H9 (cell line): Measurements from ENCODE around the gene IMPACT. TPM values are rescaled to one million over a fixed set of nuclear protein-coding genes. Genes with fewer than 3 reads are reported as not detected.

Experiments used
- DNase-seq: peaks from one replicate; pipeline ENCODE4 v3.0.0-alpha.2; 2017
- H2AFZ ChIP-seq: one replicate; pipeline ENCODE4 v1.6.1; 2013; ENCODE audit warnings: mild to moderate bottlenecking, low read length, control low read depth, moderate library complexity
- H2AK5ac ChIP-seq: 2 replicates; pipeline ENCODE4 v1.6.1; 2013; ENCODE audit warnings: low read length, control low read depth, mixed read lengths; ENCODE audit not compliant: insufficient read length
- H2BK120ac ChIP-seq: one replicate; pipeline ENCODE4 v1.6.1; 2013; ENCODE audit warnings: low read depth, mild to moderate bottlenecking, low read length, control low read depth, inconsistent platforms; ENCODE audit not compliant: poor library complexity, severe bottlenecking
- H2BK12ac ChIP-seq: 2 replicates; pipeline ENCODE4 v1.6.1; 2013; ENCODE audit warnings: low read length, control low read depth, mixed read lengths, low read depth; ENCODE audit not compliant: insufficient read length
- H2BK15ac ChIP-seq: 2 replicates; pipeline ENCODE4 v1.6.1; 2013; ENCODE audit warnings: low read depth, low read length, control low read depth
- H2BK20ac ChIP-seq: one replicate; pipeline ENCODE4 v1.6.1; 2013; ENCODE audit warnings: low read depth, mild to moderate bottlenecking, low read length, control low read depth, inconsistent platforms; ENCODE audit not compliant: poor library complexity, severe bottlenecking
- H2BK5ac ChIP-seq: 2 replicates; pipeline ENCODE4 v1.6.1; 2013; ENCODE audit warnings: low read length, control low read depth, mixed read lengths; ENCODE audit not compliant: insufficient read length
- H3K14ac ChIP-seq: 2 replicates; pipeline ENCODE4 v1.6.1; 2013; ENCODE audit warnings: low read length, control low read depth; ENCODE audit not compliant: insufficient read depth
- H3K18ac ChIP-seq: 2 replicates; pipeline ENCODE4 v1.6.1; 2013; ENCODE audit warnings: low read depth, mild to moderate bottlenecking, mixed read lengths, low read length, control low read depth; ENCODE audit not compliant: insufficient read length
- H3K23ac ChIP-seq: 2 replicates; pipeline ENCODE4 v1.6.1; 2013; ENCODE audit warnings: low read length, control low read depth, mixed read lengths, low read depth; ENCODE audit not compliant: insufficient read length
- H3K23me2 ChIP-seq: 2 replicates; pipeline ENCODE4 v1.6.1; 2013; ENCODE audit warnings: low read depth, mild to moderate bottlenecking, mixed read lengths, low read length, control low read depth; ENCODE audit not compliant: insufficient read length, poor library complexity, severe bottlenecking
- H3K27ac ChIP-seq: 2 replicates; pipeline ENCODE4 v1.5.1; 2013; ENCODE audit warnings: low read length, control low read depth, mixed read lengths, low read depth; ENCODE audit not compliant: insufficient read length
- H3K27me3 ChIP-seq: 2 replicates; pipeline ENCODE4 v1.6.1; 2013; ENCODE audit warnings: low read length, control low read depth, inconsistent platforms; ENCODE audit not compliant: insufficient read depth
- H3K4ac ChIP-seq: 2 replicates; pipeline ENCODE4 v1.6.1; 2013; ENCODE audit warnings: low read depth, mild to moderate bottlenecking, control low read depth, inconsistent platforms, low read length, moderate library complexity
- H3K4me1 ChIP-seq: 2 replicates; pipeline ENCODE4 v1.6.1; 2013; ENCODE audit warnings: low read length, control low read depth, inconsistent platforms; ENCODE audit not compliant: insufficient read depth
- H3K4me2 ChIP-seq: 2 replicates; pipeline ENCODE4 v1.6.1; 2013; ENCODE audit warnings: low read length, control low read depth, mixed read lengths; ENCODE audit not compliant: insufficient read length, insufficient read depth
- H3K56ac ChIP-seq: 2 replicates; pipeline ENCODE4 v1.6.1; 2013; ENCODE audit warnings: low read depth, mild to moderate bottlenecking, mixed read lengths, low read length, control low read depth; ENCODE audit not compliant: insufficient read length
- H3K79me1 ChIP-seq: 2 replicates; pipeline ENCODE4 v1.6.1; 2013; ENCODE audit warnings: low read depth, mild to moderate bottlenecking, moderate library complexity, low read length, control low read depth, inconsistent platforms; ENCODE audit not compliant: insufficient read depth, poor library complexity, severe bottlenecking
- H3K79me2 ChIP-seq: 2 replicates; pipeline ENCODE4 v1.6.1; 2013; ENCODE audit warnings: low read length, control low read depth, inconsistent platforms; ENCODE audit not compliant: insufficient read depth
- H3K9ac ChIP-seq: 2 replicates; pipeline ENCODE4 v1.6.1; 2013; ENCODE audit warnings: low read length, control low read depth, mixed read lengths; ENCODE audit not compliant: insufficient read length; ENCODE audit errors: extremely low read depth
- H3K9me3 ChIP-seq: one replicate; pipeline ENCODE4 v1.6.1; 2013; ENCODE audit warnings: low read depth, low read length, inconsistent platforms; ENCODE audit not compliant: control insufficient read depth
- H3T11ph ChIP-seq: one replicate; pipeline ENCODE4 v1.6.1; 2013; ENCODE audit warnings: mild to moderate bottlenecking, low read length, control low read depth, inconsistent platforms
- H4K20me1 ChIP-seq: one replicate; pipeline ENCODE4 v1.6.1; 2013; ENCODE audit not compliant: control insufficient read depth, insufficient read length, insufficient read depth
- H4K5ac ChIP-seq: 2 replicates; pipeline ENCODE4 v1.6.1; 2013; ENCODE audit warnings: low read depth, mild to moderate bottlenecking, mixed read lengths, low read length, control low read depth; ENCODE audit not compliant: insufficient read length
- H4K8ac ChIP-seq: replicated peaks from 2 replicates; pipeline ENCODE4 v1.6.1; 2013; ENCODE audit warnings: low read length, control low read depth, mixed read lengths, low read depth; ENCODE audit not compliant: insufficient read length
- H4K91ac ChIP-seq: 2 replicates; pipeline ENCODE4 v1.6.1; 2013; ENCODE audit warnings: low read depth, mild to moderate bottlenecking, moderate library complexity, mixed read lengths, low read length, control low read depth; ENCODE audit not compliant: insufficient read length
- H3K27ac Mint-ChIP-seq, 3 experiments: 2 replicates in 2 of 3; 3 replicates in 1 of 3; pipeline ENCODE4 v1.8.0; 2020 to 2021; ENCODE audit warnings: mixed read lengths in 3 of 3, mild to moderate bottlenecking in 1 of 3, moderate library complexity in 1 of 3
- H3K27me3 Mint-ChIP-seq: 2 replicates; pipeline ENCODE4 v1.8.0; 2021; ENCODE audit warnings: low read depth, mild to moderate bottlenecking, moderate library complexity, mixed read lengths
- H3K36me3 Mint-ChIP-seq, 3 experiments: 2 replicates in 2 of 3; 3 replicates in 1 of 3; pipeline ENCODE4 v1.8.0; 2020 to 2021; ENCODE audit warnings: low read depth in 3 of 3, mixed read lengths in 3 of 3; ENCODE audit not compliant: insufficient read depth in 1 of 3
- H3K4me1 Mint-ChIP-seq, 2 experiments: 2 replicates each; pipeline ENCODE4 v1.8.0; 2020; ENCODE audit warnings: mixed read lengths in 2 of 2
- H3K4me3 Mint-ChIP-seq, 2 experiments: 2 replicates in 1 of 2; 3 replicates in 1 of 2; pipeline ENCODE4 v1.8.0; 2020 to 2021; ENCODE audit warnings: mild to moderate bottlenecking in 2 of 2, mixed read lengths in 2 of 2, moderate library complexity in 1 of 2
- H3K9me3 Mint-ChIP-seq, 2 experiments: 2 replicates in 1 of 2; 3 replicates in 1 of 2; pipeline ENCODE4 v1.8.0; 2020; ENCODE audit warnings: mild to moderate bottlenecking in 2 of 2, mixed read lengths in 2 of 2, moderate library complexity in 1 of 2
- WGBS: extraction: QIAGEN DNeasy Blood & Tissue Kit; methylation state at CpG from one replicate; pipeline ENCODE4 v1.1.7; 2013; ENCODE audit warnings: missing lambda C conversion rate, low lambda C conversion rate, mixed read lengths; ENCODE audit not compliant: insufficient read length; ENCODE audit errors: extremely low coverage; 5-methylcytosine and 5-hydroxymethylcytosine counted together
- total RNA-seq: library from RNA; stranded (reverse); gene quantifications from 2 replicates; pipeline ENCODE4 v1.2.1, GENCODE V29; 2021
- TF ChIP-seq, protein P1 (sequence below): fragments of 200-600 bp; sonication (generic); conservative IDR thresholded peaks from 3 replicates; pipeline ENCODE4 v1.8.0; 2021; ENCODE audit warnings: antibody characterized with exemption, mild to moderate bottlenecking

IMPACT gene
- total RNA-seq, 1 experiment from 2014 or later: 41.9 TPM

GRCh38 chr18:24470022-24470618, 43.6 kb downstream of the IMPACT start:
- Histone ChIP-seq H3K14ac (no peak overlapping the region), H4K5ac (no peak overlapping the region), H3K79me1 (no peaks in the 10 kb centered on the region), H3K9me3 (no peaks in the 10 kb centered on the region), H4K20me1 (no peaks in the 10 kb centered on the region), H3K27ac (no peak overlapping the region), H2AK5ac (no peak overlapping the region), H4K8ac (no peak overlapping the region), H3K27me3 (no peaks in the 10 kb centered on the region), H3K9ac (no peak overlapping the region), H3K23ac (no peak overlapping the region), H3K23me2 (no peaks in the 10 kb centered on the region), H2AFZ (no peak overlapping the region), H3K56ac (no peak overlapping the region), H3K79me2 (no peaks in the 10 kb centered on the region), H2BK20ac (no peak overlapping the region), H3T11ph (no peak overlapping the region), H3K4me2 (no peak overlapping the region), H2BK12ac (no peak overlapping the region), H2BK15ac (no peak overlapping the region), H2BK5ac (no peak overlapping the region), H4K91ac (no peak overlapping the region), H2BK120ac (no peak overlapping the region), H3K4ac (no peak overlapping the region), H3K4me1 (no peaks in the 10 kb centered on the region), H3K18ac (no peak overlapping the region)
- H3K9me3 Mint-ChIP-seq: peaks cover 0 to under 1% of the 10 kb centered on the region in 2 experiments; a peak in 2 of 5 replicates
- WGBS: no CpG with 5 or more reads among the region's 3 CpGs
- no peak overlapping the region for H3K27ac Mint-ChIP-seq
- DNase-seq: no peak
- no peaks in the 10 kb centered on the region for H3K27me3 Mint-ChIP-seq
- TF ChIP-seq, protein P1, sequence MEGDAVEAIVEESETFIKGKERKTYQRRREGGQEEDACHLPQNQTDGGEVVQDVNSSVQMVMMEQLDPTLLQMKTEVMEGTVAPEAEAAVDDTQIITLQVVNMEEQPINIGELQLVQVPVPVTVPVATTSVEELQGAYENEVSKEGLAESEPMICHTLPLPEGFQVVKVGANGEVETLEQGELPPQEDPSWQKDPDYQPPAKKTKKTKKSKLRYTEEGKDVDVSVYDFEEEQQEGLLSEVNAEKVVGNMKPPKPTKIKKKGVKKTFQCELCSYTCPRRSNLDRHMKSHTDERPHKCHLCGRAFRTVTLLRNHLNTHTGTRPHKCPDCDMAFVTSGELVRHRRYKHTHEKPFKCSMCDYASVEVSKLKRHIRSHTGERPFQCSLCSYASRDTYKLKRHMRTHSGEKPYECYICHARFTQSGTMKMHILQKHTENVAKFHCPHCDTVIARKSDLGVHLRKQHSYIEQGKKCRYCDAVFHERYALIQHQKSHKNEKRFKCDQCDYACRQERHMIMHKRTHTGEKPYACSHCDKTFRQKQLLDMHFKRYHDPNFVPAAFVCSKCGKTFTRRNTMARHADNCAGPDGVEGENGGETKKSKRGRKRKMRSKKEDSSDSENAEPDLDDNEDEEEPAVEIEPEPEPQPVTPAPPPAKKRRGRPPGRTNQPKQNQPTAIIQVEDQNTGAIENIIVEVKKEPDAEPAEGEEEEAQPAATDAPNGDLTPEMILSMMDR: no peak
- no peaks in the 10 kb centered on the region for H3K36me3 Mint-ChIP-seq
- H3K4me3 Mint-ChIP-seq: no peak overlapping the region
- H3K4me1 Mint-ChIP-seq: peaks cover 5 to 6% of the 10 kb centered on the region in 2 experiments
